Subcutaneous adipose tissue (tissue), 4 donors: ENCODE data around the gene FARS2. TPM values are rescaled to one million over a fixed set of nuclear protein-coding genes. Genes with fewer than 3 reads are reported as not detected.

Experiments
- CTCF ChIP-seq: fragments of 450-650 bp; IDR thresholded peaks from one replicate; pipeline ENCODE4 v1.5.1; 2016; ENCODE audit warnings: low read depth, mild to moderate bottlenecking, control low read depth, antibody characterized with exemption, moderate library complexity
- total RNA-seq, 4 donors: library from RNA; depleted of rRNA; stranded (reverse); fragments of >200 nt; gene quantifications; one replicate each; pipeline ENCODE4 v1.1.0, GENCODE V29; 2016

The FARS2 gene
- total RNA-seq, 4 donors from 2014 or later: 6.2 to 13.6 (median 11.3) TPM

DNA sequence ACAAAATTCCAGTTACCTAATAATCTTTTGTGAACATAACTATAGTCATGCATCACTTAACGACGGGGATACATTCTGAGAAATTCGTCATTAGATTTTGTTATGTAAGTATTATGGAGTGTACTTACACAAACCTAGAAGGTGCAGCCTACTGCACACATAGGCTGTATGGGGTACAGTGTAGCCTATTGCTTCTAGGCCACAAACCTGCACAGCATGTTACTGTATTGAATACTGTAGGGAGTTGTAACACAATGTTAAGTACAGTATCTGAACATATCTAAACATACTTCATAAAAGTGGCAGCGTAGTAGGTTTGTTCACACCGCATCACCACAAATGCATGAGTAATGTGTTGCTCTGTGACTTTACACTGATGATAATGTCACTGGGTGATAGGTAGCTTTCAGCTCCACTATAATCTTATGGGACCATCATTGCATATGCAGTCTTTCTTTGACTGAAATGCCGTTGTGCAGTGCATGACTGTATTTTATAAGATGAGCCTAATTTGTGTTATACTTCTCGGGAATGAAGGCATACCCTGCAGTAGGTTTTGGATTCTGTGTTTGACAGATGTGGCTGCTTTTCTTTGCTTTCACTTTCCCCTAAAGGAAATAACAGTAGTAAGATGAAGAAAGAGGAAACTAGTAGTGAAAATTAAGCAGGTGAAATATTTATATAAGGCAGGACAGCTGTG lies 365.6 kb downstream of the FARS2 start:
- no peak for TF ChIP-seq CTCF

DNA sequence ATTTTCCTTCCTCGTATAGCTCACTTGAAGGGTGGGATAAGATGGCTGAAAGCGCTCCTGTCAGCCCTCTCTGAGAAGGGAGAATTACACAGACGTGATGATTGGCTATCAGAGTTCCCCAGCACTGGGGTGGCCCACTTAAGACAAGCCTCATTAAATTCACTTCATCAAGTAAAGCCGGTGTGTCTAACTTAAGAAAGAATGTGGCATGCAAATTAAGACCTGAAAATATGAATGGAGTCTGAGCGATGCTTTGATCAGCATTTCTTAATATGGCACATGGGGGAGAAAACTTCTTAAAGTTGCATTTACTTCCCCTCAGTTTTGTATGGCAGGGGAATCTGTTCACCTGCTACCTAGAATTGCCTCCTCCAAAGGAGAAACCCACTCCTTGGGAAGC lies 369.3 kb downstream of the FARS2 start:
- no peak for TF ChIP-seq CTCF

GRCh38 chr6:5632348-5632935 lies 371.1 kb downstream of the FARS2 start:
- no peak for TF ChIP-seq CTCF

GRCh38 chr6:5634525-5634924 lies 373.2 kb downstream of the FARS2 start:
- no peak for TF ChIP-seq CTCF

DNA sequence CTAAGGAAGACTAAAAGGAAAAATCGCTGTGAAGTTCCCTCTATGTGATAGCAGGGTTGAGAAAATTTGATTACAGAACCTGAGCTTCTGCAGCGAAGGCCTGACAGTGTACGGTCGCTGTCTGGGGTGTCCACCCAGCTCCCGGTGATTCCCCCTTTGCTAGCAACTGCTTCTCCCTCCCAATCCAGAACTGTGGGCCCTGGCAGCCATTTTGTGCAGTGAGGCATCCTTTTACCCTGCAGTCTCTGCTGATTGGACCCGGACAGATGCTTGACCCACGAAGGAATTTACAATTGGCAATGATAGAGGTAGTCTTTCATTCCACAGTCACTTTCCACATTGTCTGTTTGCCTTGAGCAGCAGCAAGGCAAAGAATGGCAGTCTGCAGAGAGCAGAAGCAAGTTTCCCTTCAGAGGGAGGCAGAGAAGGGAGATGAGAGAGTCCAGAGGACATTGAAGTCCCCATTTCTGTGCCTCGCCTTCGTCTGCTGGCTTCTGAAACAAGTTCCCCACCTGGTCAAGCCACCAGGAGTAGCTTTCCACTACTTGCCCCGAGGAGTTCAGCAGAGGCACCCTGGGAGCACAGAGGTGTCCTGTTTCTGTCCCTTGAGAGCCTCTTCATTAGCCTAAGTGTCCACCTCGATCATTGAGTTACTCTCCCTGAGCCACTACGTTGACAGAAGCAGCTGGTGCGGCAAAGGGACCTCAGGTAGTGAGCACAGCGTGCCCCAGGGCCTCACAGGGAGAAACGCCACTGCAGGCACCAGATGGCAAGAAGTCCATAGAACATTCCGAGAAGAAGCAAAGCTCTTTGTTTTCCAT lies 375.1 kb downstream of the FARS2 start:
- no peak for TF ChIP-seq CTCF

- no peak for TF ChIP-seq CTCF
These were observed 376.4 kb downstream of the FARS2 start for GRCh38 chr6:5637714-5638113.

DNA sequence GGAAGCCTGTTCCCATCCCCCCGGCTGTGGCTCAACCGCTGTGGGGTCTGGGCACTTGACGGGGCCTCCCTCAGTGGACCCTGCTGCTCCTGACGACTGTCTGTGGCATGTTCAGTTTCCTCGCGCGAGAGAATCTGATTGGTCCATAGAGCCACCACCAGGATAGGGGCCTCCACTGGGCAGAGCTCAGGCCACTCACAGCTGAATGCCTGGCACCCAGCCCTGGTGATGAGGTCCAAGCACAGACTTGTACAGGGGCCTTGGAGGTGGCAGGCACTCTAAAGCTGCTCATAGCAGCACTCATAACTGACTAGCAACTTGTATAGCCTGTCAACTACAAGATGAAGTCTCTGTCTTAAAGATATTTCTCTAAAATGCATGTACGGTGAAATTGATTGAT lies 377.4 kb downstream of the FARS2 start:
- TF ChIP-seq CTCF: no peak
